H1 (cell line): ENCODE measurements around the gene CACNA1G. TPM values are rescaled to one million over a fixed set of nuclear protein-coding genes. Genes with fewer than 3 reads are reported as not detected.

Experiments
- CTCF ChIA-PET: fragments of 300-600 bp; sonication (Branson Sonifier 250); formaldehyde crosslinking; loops from one replicate; lab custom pipeline; 2021; ENCODE audit not compliant: partially characterized antibody; lab: Charles Lee
- POLR2A ChIA-PET: fragments of 300-600 bp; sonication (Branson Sonifier 250); formaldehyde crosslinking; loops from one replicate; lab custom pipeline; 2021; ENCODE audit warnings: inconsistent platforms; ENCODE audit not compliant: partially characterized antibody; lab: Charles Lee
- DNase-seq, 2 experiments: peaks; one replicate each; pipeline versions ENCODE4 v3.0.0 to v3.0.0-alpha.2; 2010 to 2022; ENCODE audit warnings: low spot score in 2 of 2, low read depth in 1 of 2, mixed read lengths in 1 of 2
- FAIRE-seq: peaks from 2 replicates; lab custom pipeline; 2011; peaks lifted over from hg19 to GRCh38; lab: Jason Lieb, UNC
- H2AFZ ChIP-seq: 2 replicates; pipeline ENCODE4 v1.8.1; 2012; ENCODE audit warnings: low read length, inconsistent platforms
- H2AK5ac ChIP-seq: 2 replicates; pipeline ENCODE4 v1.6.1; 2013; ENCODE audit warnings: low read depth, low read length
- H2BK120ac ChIP-seq: replicated peaks from 2 replicates; pipeline ENCODE3; 2013; ENCODE audit warnings: low read depth, low read length, inconsistent platforms
- H2BK12ac ChIP-seq: 2 replicates; pipeline ENCODE4 v1.6.1; 2013; ENCODE audit warnings: low read depth, low read length
- H2BK15ac ChIP-seq: 2 replicates; pipeline ENCODE4 v1.6.1; 2013; ENCODE audit warnings: low read length
- H2BK20ac ChIP-seq: 2 replicates; pipeline ENCODE4 v1.6.1; 2013; ENCODE audit warnings: low read length
- H2BK5ac ChIP-seq: 2 replicates; pipeline ENCODE4 v1.6.1; 2013; ENCODE audit warnings: low read depth, low read length
- H3K14ac ChIP-seq: 2 replicates; pipeline ENCODE4 v1.6.1; 2013; ENCODE audit warnings: inconsistent platforms; ENCODE audit not compliant: insufficient read length
- H3K18ac ChIP-seq: 2 replicates; pipeline ENCODE4 v1.6.1; 2013; ENCODE audit warnings: low read length; ENCODE audit errors: extremely low read depth
- H3K23ac ChIP-seq: 2 replicates; pipeline ENCODE4 v1.6.1; 2013; ENCODE audit warnings: inconsistent platforms; ENCODE audit not compliant: insufficient read length
- H3K23me2 ChIP-seq: 2 replicates; pipeline ENCODE4 v1.6.1; 2013; ENCODE audit warnings: low read depth, low read length
- H3K27ac ChIP-seq: 2 replicates; pipeline ENCODE4 v1.6.1; 2011; ENCODE audit warnings: low read depth, low read length, inconsistent platforms
- H3K27me3 ChIP-seq, 4 experiments: replicated peaks in 1 of 4; 1 replicate in 1 of 4; 2 replicates in 3 of 4; pipeline versions ENCODE4 v1.6.1 to v1.8.1; 2011 to 2013; ENCODE audit warnings: low read length in 3 of 4, mild to moderate bottlenecking in 3 of 4, inconsistent platforms in 2 of 4, mixed read lengths in 2 of 4, moderate library complexity in 1 of 4; ENCODE audit not compliant: control insufficient read depth in 3 of 4, insufficient read depth in 3 of 4; ENCODE audit errors: extremely low read depth in 1 of 4
- H3K36me3 ChIP-seq, 4 experiments: 2 replicates each; pipeline versions ENCODE4 v1.6.1 to v1.8.1; 2011 to 2013; ENCODE audit warnings: mild to moderate bottlenecking in 4 of 4, low read length in 3 of 4, moderate library complexity in 2 of 4, control low read depth in 1 of 4, inconsistent platforms in 1 of 4; ENCODE audit not compliant: insufficient read depth in 4 of 4, control insufficient read depth in 2 of 4
- H3K4ac ChIP-seq: replicated peaks from 2 replicates; pipeline ENCODE3; 2013; ENCODE audit warnings: low read length, low read depth, mixed read lengths, inconsistent platforms; ENCODE audit not compliant: insufficient read length
- H3K4me1 ChIP-seq, 4 experiments: replicated peaks in 1 of 4; 1 replicate in 1 of 4; 2 replicates in 3 of 4; pipeline versions ENCODE4 v1.6.1 to v1.8.1; 2011 to 2013; ENCODE audit warnings: low read length in 3 of 4, inconsistent platforms in 2 of 4, mixed read lengths in 1 of 4; ENCODE audit not compliant: insufficient read depth in 4 of 4, control insufficient read depth in 3 of 4
- H3K4me2 ChIP-seq, 2 experiments: 2 replicates each; pipeline versions ENCODE4 v1.6.1 to v1.8.1; 2011 to 2013; ENCODE audit warnings: low read depth in 2 of 2, low read length in 2 of 2, control low read depth in 1 of 2, inconsistent platforms in 1 of 2, mild to moderate bottlenecking in 1 of 2; ENCODE audit not compliant: insufficient read depth in 1 of 2
- H3K4me3 ChIP-seq, 4 experiments: fragments of 200-600, 300-600 bp in 1 of 4; sonication (generic), shearing (Covaris generic), sonication (Bioruptor Twin) in 1 of 4; 2 replicates each; pipeline versions ENCODE4 v1.5.1 to v1.8.1; 2011 to 2016; ENCODE audit warnings: low read length in 4 of 4, low read depth in 3 of 4, control low read depth in 2 of 4, inconsistent platforms in 2 of 4, mild to moderate bottlenecking in 2 of 4, mixed read lengths in 1 of 4, moderate library complexity in 1 of 4; ENCODE audit not compliant: insufficient read depth in 2 of 4; ENCODE audit errors: extremely low read depth in 1 of 4
- H3K56ac ChIP-seq: replicated peaks from 2 replicates; pipeline ENCODE3; 2013; ENCODE audit warnings: low read depth, mild to moderate bottlenecking, mixed read lengths, low read length, inconsistent platforms; ENCODE audit not compliant: insufficient read length
- H3K79me1 ChIP-seq: 2 replicates; pipeline ENCODE4 v1.6.1; 2013; ENCODE audit warnings: low read depth, low read length, control low read depth
- H3K79me2 ChIP-seq, 2 experiments: 2 replicates each; pipeline versions ENCODE4 v1.6.1 to v1.8.1; 2012 to 2013; ENCODE audit warnings: low read length in 2 of 2, mild to moderate bottlenecking in 2 of 2, inconsistent platforms in 1 of 2; ENCODE audit not compliant: insufficient read depth in 2 of 2, control insufficient read depth in 1 of 2
- H3K9ac ChIP-seq, 4 experiments: replicated peaks in 1 of 4; 1 replicate in 1 of 4; 2 replicates in 3 of 4; pipeline versions ENCODE4 v1.6.1 to v1.8.1; 2011 to 2013; ENCODE audit warnings: low read depth in 3 of 4, low read length in 3 of 4, control low read depth in 2 of 4, mild to moderate bottlenecking in 2 of 4, moderate library complexity in 2 of 4, inconsistent platforms in 1 of 4; ENCODE audit errors: extremely low read depth in 1 of 4
- H3K9me3 ChIP-seq, 2 experiments: 2 replicates each; pipeline versions ENCODE4 v1.6.1 to v1.8.1; 2012 to 2013; ENCODE audit warnings: mild to moderate bottlenecking in 2 of 2, moderate library complexity in 2 of 2, control low read depth in 1 of 2, inconsistent platforms in 1 of 2, low read depth in 1 of 2, low read length in 1 of 2, mixed read lengths in 1 of 2; ENCODE audit not compliant: insufficient read depth in 2 of 2
- H4K20me1 ChIP-seq, 2 experiments: replicated peaks in 1 of 2; 2 replicates each; pipeline versions ENCODE3 to v1.8.1; 2011 to 2013; ENCODE audit warnings: inconsistent platforms in 2 of 2, low read length in 2 of 2, mild to moderate bottlenecking in 1 of 2; ENCODE audit not compliant: insufficient read depth in 2 of 2, control insufficient read depth in 1 of 2
- H4K5ac ChIP-seq: 2 replicates; pipeline ENCODE4 v1.6.1; 2013; ENCODE audit warnings: low read length, low read depth, mixed read lengths, inconsistent platforms; ENCODE audit not compliant: insufficient read length
- H4K8ac ChIP-seq: 2 replicates; pipeline ENCODE4 v1.8.0; 2013; ENCODE audit warnings: mild to moderate bottlenecking, moderate library complexity, low read length, inconsistent platforms; ENCODE audit not compliant: insufficient read depth; ENCODE audit errors: extremely low read depth
- H4K91ac ChIP-seq: replicated peaks from 2 replicates; pipeline ENCODE3; 2013; ENCODE audit warnings: low read length, mixed read lengths, inconsistent platforms; ENCODE audit not compliant: insufficient read length
- BRCA1 ChIP-seq: IDR thresholded peaks from 2 replicates; pipeline ENCODE4 v1.6.1; 2012; ENCODE audit warnings: low read depth, low read length, improper control_type of control experiment
- CREB1 ChIP-seq: IDR thresholded peaks from 2 replicates; pipeline ENCODE4 v1.6.1; 2012; ENCODE audit warnings: inconsistent platforms
- HDAC2 ChIP-seq, 2 experiments: fragments of 300-600 bp in 1 of 2; sonication (generic) in 1 of 2; IDR thresholded peaks; 2 replicates each; pipeline ENCODE4 v1.6.1; 2011 to 2012; ENCODE audit warnings: low read depth in 2 of 2, low read length in 2 of 2, mild to moderate bottlenecking in 2 of 2, moderate library complexity in 2 of 2, borderline replicate concordance in 1 of 2, inconsistent platforms in 1 of 2
- PHF8 ChIP-seq: fragments of 200-600 bp; sonication (generic); conservative IDR thresholded peaks from 2 replicates; pipeline ENCODE4 v1.7.1; 2012; ENCODE audit warnings: low read depth, mild to moderate bottlenecking, inconsistent platforms, low read length, moderate library complexity
- SIRT6 ChIP-seq: IDR thresholded peaks from one replicate; pipeline ENCODE4 v1.7.1; 2012; ENCODE audit warnings: low read length, inconsistent platforms
- SRF ChIP-seq: IDR thresholded peaks from 2 replicates; pipeline ENCODE4 v1.6.1; 2011; ENCODE audit warnings: mild to moderate bottlenecking, low read depth, low read length, moderate library complexity
- USF2 ChIP-seq: IDR thresholded peaks from 2 replicates; pipeline ENCODE4 v1.6.1; 2011; ENCODE audit warnings: low read length, improper control_type of control experiment
- WGBS, 2 experiments: shearing (Covaris generic) in 1 of 2; methylation state at CpG; one replicate each; pipeline versions ENCODE4 v1.1.6 to v1.1.7; 2013 to 2015; ENCODE audit warnings: low lambda C conversion rate in 2 of 2, mixed read lengths in 2 of 2, inconsistent platforms in 1 of 2, low coverage in 1 of 2, missing lambda C conversion rate in 1 of 2; ENCODE audit not compliant: insufficient replicate concordance in 2 of 2, insufficient coverage in 1 of 2, insufficient read length in 1 of 2; ENCODE audit errors: extremely low coverage in 1 of 2, missing lambda C conversion rate in 1 of 2; 5-methylcytosine and 5-hydroxymethylcytosine counted together
- polyA plus RNA-seq, 7 experiments: library from polyadenylated mRNA; depleted of rRNA in 3 of 7; stranded (reverse) in 5 of 7; unstranded in 2 of 7; fragments of >200 nt in 5 of 7; fragments of 200-250 nt in 2 of 7; gene quantifications; 1 replicate in 5 of 7; 2 replicates in 1 of 7; 4 replicates in 1 of 7; pipeline versions ENCODE4 v1.2.1 to v1.2.3, GENCODE V29; 2011 to 2013; ENCODE audit warnings: missing spikeins in 2 of 7, mixed read lengths in 2 of 7
- total RNA-seq: library from RNA; stranded (reverse); fragmentation: NEBNext Ultra II Directional; extraction: Animal tissue kit (Norgen Biotek cat#: 25700); gene quantifications from 2 replicates; pipeline ENCODE4 v1.2.1, GENCODE V29; 2021
- TF ChIP-seq, protein P1 (sequence below): IDR thresholded peaks from 2 replicates; pipeline ENCODE4 v1.6.1; 2012; ENCODE audit warnings: inconsistent platforms
- TF ChIP-seq, protein P2 (sequence below): IDR thresholded peaks from 2 replicates; pipeline ENCODE4 v1.6.1; 2011; ENCODE audit warnings: low read depth, mild to moderate bottlenecking, low read length; ENCODE audit not compliant: insufficient read depth

Gene CACNA1G
- total and polyA plus RNA-seq, 2 of the 8 experiments (the other 6 are each of a cell fraction or from before 2014, with no cell fraction given): 2.9 to 4.9 TPM

DNA sequence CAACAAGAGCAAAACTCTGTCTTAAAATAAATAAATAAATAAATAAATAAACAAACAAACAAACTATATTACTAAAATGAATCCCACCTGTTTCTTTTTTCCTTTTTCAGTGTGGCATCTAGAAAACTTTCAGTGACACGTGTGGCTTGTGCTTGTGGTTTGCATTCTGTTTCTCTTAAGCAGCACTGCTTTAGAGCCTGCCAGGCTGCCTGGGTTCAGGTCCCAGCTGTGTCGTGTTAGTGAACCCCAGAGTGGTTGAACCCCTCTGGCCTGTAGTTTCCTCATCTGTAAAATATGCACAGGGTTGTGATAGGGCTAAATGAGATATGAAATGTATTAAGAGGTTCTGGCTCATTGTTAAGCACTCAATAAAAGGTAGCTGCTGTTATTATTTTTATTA is 40.0 kb upstream of the CACNA1G start:
- no peak overlapping the region for H2AFZ ChIP-seq
- no peak overlapping the region for H3K4me3 ChIP-seq
- H4K91ac ChIP-seq: no peak overlapping the region
- no peak overlapping the region for H2AK5ac ChIP-seq
- TF ChIP-seq, protein P1, sequence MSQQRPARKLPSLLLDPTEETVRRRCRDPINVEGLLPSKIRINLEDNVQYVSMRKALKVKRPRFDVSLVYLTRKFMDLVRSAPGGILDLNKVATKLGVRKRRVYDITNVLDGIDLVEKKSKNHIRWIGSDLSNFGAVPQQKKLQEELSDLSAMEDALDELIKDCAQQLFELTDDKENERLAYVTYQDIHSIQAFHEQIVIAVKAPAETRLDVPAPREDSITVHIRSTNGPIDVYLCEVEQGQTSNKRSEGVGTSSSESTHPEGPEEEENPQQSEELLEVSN: no peak
- TF ChIP-seq SIRT6: no peak
- TF ChIP-seq SRF: no peak
- no peak for TF ChIP-seq PHF8
- TF ChIP-seq USF2: no peak
- TF ChIP-seq CREB1: no peak
- TF ChIP-seq, protein P2, sequence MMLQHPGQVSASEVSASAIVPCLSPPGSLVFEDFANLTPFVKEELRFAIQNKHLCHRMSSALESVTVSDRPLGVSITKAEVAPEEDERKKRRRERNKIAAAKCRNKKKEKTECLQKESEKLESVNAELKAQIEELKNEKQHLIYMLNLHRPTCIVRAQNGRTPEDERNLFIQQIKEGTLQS: no peak
- TF ChIP-seq BRCA1: no peak
- TF ChIP-seq HDAC2 (IDR thresholded peaks at IDR 0.05; ENCODE audit: borderline replicate concordance in 1 of 2, low read depth in 2 of 2, low read length in 2 of 2): no peak
- H3K4me2 ChIP-seq: no peak overlapping the region
- H2BK120ac ChIP-seq: no peak overlapping the region
- H3K4ac ChIP-seq: no peak overlapping the region
- no peaks in the 10 kb centered on the region; a peak in 1 of 7 replicates for H3K4me1 ChIP-seq
- ChIA-PET CTCF (interaction anchor here (0.7 to 2.7 kb wide), 13 partner anchors 10 to 174 kb away, joined by 3 to 9 read pairs (median 4); partner anchors contain the start of gene EPN3), POLR2A (interaction anchor here (0.5 to 2.4 kb wide), 2 partner anchors 12 to 359 kb away, joined by 3 to 13 read pairs; partner anchors contain the start of gene EPN3)
- no peaks in the 10 kb centered on the region for H3K9me3 ChIP-seq
- no peak overlapping the region for H3K9ac ChIP-seq
- no peaks in the 10 kb centered on the region for H3K79me1 ChIP-seq
- no peak overlapping the region for H3K23ac ChIP-seq
- H3K79me2 ChIP-seq: no peaks in the 10 kb centered on the region
- no peaks in the 10 kb centered on the region for H4K20me1 ChIP-seq
- no peak overlapping the region for H3K14ac ChIP-seq
- H2BK20ac ChIP-seq: no peak overlapping the region
- no peaks in the 10 kb centered on the region; a peak in 1 of 7 replicates for H3K27me3 ChIP-seq
- H2BK5ac ChIP-seq: no peak overlapping the region
- H3K27ac ChIP-seq: no peak overlapping the region
- no peak overlapping the region for H2BK12ac ChIP-seq
- DNase-seq: no peak
- no peak for FAIRE-seq
- no peak overlapping the region for H3K56ac ChIP-seq
- no peak overlapping the region for H3K18ac ChIP-seq
- WGBS, 2 experiments: 85% methylated on average over 2 of the region's 2 CpGs; no CpG with 5 or more reads in 1 of the 2 experiments
- no peaks in the 10 kb centered on the region for H3K36me3 ChIP-seq
- no peak overlapping the region for H4K5ac ChIP-seq
- H3K23me2 ChIP-seq: no peaks in the 10 kb centered on the region; the same call in 1 of the 2 replicates
- H4K8ac ChIP-seq: no peak overlapping the region
- no peak overlapping the region for H2BK15ac ChIP-seq
